H1 (cell line): ENCODE results near the gene HLA-DRB1. TPM values are rescaled to one million over a fixed set of nuclear protein-coding genes. Genes with fewer than 3 reads are reported as not detected.

Source experiments
- CBX5 ChIP-seq: fragments of 300-800, 300-1000 bp; sonication (generic); IDR thresholded peaks from 2 replicates; pipeline ENCODE4 v1.7.1; 2016; ENCODE audit warnings: antibody characterized with exemption, low read length, low read depth
- SP4 ChIP-seq: IDR thresholded peaks from 2 replicates; pipeline ENCODE4 v1.6.1; 2012; ENCODE audit warnings: low read length, inconsistent platforms
- polyA plus RNA-seq, 7 experiments: library from polyadenylated mRNA; depleted of rRNA in 3 of 7; stranded (reverse) in 5 of 7; unstranded in 2 of 7; fragments of >200 nt in 5 of 7; fragments of 200-250 nt in 2 of 7; gene quantifications; 1 replicate in 5 of 7; 2 replicates in 1 of 7; 4 replicates in 1 of 7; pipeline versions ENCODE4 v1.2.1 to v1.2.3, GENCODE V29; 2011 to 2013; ENCODE audit warnings: missing spikeins in 2 of 7, mixed read lengths in 2 of 7
- total RNA-seq: library from RNA; stranded (reverse); fragmentation: NEBNext Ultra II Directional; extraction: Animal tissue kit (Norgen Biotek cat#: 25700); gene quantifications from 2 replicates; pipeline ENCODE4 v1.2.1, GENCODE V29; 2021
- TF ChIP-seq, protein P1 (sequence below): fragments of 300-600 bp; sonication (generic); IDR thresholded peaks from 2 replicates; pipeline ENCODE4 v1.7.1; 2012; ENCODE audit warnings: low read length, moderate library complexity, mild to moderate bottlenecking, inconsistent platforms; ENCODE audit not compliant: insufficient replicate concordance
- TF ChIP-seq, protein P2 (sequence below): IDR thresholded peaks from 2 replicates; pipeline ENCODE4 v1.6.1; 2012; ENCODE audit warnings: low read length, inconsistent platforms

HLA-DRB1 gene
- total and polyA plus RNA-seq, 2 of the 8 experiments (the other 6 are each of a cell fraction or from before 2014, with no cell fraction given) = 6.7 to 7.5 TPM

GRCh38 chr6:32610682-32611296, 21.1 kb upstream of the HLA-DRB1 start (continued):
- TF ChIP-seq SP4 (no peak), CBX5 (no peak)
- TF ChIP-seq, protein P1, sequence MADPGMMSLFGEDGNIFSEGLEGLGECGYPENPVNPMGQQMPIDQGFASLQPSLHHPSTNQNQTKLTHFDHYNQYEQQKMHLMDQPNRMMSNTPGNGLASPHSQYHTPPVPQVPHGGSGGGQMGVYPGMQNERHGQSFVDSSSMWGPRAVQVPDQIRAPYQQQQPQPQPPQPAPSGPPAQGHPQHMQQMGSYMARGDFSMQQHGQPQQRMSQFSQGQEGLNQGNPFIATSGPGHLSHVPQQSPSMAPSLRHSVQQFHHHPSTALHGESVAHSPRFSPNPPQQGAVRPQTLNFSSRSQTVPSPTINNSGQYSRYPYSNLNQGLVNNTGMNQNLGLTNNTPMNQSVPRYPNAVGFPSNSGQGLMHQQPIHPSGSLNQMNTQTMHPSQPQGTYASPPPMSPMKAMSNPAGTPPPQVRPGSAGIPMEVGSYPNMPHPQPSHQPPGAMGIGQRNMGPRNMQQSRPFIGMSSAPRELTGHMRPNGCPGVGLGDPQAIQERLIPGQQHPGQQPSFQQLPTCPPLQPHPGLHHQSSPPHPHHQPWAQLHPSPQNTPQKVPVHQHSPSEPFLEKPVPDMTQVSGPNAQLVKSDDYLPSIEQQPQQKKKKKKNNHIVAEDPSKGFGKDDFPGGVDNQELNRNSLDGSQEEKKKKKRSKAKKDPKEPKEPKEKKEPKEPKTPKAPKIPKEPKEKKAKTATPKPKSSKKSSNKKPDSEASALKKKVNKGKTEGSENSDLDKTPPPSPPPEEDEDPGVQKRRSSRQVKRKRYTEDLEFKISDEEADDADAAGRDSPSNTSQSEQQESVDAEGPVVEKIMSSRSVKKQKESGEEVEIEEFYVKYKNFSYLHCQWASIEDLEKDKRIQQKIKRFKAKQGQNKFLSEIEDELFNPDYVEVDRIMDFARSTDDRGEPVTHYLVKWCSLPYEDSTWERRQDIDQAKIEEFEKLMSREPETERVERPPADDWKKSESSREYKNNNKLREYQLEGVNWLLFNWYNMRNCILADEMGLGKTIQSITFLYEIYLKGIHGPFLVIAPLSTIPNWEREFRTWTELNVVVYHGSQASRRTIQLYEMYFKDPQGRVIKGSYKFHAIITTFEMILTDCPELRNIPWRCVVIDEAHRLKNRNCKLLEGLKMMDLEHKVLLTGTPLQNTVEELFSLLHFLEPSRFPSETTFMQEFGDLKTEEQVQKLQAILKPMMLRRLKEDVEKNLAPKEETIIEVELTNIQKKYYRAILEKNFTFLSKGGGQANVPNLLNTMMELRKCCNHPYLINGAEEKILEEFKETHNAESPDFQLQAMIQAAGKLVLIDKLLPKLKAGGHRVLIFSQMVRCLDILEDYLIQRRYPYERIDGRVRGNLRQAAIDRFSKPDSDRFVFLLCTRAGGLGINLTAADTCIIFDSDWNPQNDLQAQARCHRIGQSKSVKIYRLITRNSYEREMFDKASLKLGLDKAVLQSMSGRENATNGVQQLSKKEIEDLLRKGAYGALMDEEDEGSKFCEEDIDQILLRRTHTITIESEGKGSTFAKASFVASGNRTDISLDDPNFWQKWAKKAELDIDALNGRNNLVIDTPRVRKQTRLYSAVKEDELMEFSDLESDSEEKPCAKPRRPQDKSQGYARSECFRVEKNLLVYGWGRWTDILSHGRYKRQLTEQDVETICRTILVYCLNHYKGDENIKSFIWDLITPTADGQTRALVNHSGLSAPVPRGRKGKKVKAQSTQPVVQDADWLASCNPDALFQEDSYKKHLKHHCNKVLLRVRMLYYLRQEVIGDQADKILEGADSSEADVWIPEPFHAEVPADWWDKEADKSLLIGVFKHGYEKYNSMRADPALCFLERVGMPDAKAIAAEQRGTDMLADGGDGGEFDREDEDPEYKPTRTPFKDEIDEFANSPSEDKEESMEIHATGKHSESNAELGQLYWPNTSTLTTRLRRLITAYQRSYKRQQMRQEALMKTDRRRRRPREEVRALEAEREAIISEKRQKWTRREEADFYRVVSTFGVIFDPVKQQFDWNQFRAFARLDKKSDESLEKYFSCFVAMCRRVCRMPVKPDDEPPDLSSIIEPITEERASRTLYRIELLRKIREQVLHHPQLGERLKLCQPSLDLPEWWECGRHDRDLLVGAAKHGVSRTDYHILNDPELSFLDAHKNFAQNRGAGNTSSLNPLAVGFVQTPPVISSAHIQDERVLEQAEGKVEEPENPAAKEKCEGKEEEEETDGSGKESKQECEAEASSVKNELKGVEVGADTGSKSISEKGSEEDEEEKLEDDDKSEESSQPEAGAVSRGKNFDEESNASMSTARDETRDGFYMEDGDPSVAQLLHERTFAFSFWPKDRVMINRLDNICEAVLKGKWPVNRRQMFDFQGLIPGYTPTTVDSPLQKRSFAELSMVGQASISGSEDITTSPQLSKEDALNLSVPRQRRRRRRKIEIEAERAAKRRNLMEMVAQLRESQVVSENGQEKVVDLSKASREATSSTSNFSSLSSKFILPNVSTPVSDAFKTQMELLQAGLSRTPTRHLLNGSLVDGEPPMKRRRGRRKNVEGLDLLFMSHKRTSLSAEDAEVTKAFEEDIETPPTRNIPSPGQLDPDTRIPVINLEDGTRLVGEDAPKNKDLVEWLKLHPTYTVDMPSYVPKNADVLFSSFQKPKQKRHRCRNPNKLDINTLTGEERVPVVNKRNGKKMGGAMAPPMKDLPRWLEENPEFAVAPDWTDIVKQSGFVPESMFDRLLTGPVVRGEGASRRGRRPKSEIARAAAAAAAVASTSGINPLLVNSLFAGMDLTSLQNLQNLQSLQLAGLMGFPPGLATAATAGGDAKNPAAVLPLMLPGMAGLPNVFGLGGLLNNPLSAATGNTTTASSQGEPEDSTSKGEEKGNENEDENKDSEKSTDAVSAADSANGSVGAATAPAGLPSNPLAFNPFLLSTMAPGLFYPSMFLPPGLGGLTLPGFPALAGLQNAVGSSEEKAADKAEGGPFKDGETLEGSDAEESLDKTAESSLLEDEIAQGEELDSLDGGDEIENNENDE = no peak
- TF ChIP-seq, protein P2, sequence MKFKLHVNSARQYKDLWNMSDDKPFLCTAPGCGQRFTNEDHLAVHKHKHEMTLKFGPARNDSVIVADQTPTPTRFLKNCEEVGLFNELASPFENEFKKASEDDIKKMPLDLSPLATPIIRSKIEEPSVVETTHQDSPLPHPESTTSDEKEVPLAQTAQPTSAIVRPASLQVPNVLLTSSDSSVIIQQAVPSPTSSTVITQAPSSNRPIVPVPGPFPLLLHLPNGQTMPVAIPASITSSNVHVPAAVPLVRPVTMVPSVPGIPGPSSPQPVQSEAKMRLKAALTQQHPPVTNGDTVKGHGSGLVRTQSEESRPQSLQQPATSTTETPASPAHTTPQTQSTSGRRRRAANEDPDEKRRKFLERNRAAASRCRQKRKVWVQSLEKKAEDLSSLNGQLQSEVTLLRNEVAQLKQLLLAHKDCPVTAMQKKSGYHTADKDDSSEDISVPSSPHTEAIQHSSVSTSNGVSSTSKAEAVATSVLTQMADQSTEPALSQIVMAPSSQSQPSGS = no peak
